Neural crest cell (in vitro differentiated cells): ENCODE results near the gene GRB2. TPM values are rescaled to one million over a fixed set of nuclear protein-coding genes. Genes with fewer than 3 reads are reported as not detected.
A peak's percentile ranks its signal among the peaks of the same experiment; 100 is the strongest.

Experiments used
- DNase-seq: peaks from one replicate; pipeline ENCODE4 v3.0.0; 2021; ENCODE audit warnings: low read depth, mixed read lengths, low spot score
- H3K27ac Mint-ChIP-seq: one replicate; pipeline ENCODE4 v1.8.0; 2021; ENCODE audit warnings: mild to moderate bottlenecking, mixed read lengths; ENCODE audit not compliant: unreplicated experiment
- H3K27me3 Mint-ChIP-seq: 2 replicates; pipeline ENCODE4 v1.8.0; 2021; ENCODE audit warnings: low read depth, mild to moderate bottlenecking, mixed read lengths
- H3K36me3 Mint-ChIP-seq: 2 replicates; pipeline ENCODE4 v1.8.0; 2021; ENCODE audit warnings: low read depth, mild to moderate bottlenecking, mixed read lengths
- H3K4me1 Mint-ChIP-seq: 2 replicates; pipeline ENCODE4 v1.8.0; 2021; ENCODE audit warnings: mixed read lengths
- H3K4me3 Mint-ChIP-seq: one replicate; pipeline ENCODE4 v1.8.0; 2021; ENCODE audit warnings: mild to moderate bottlenecking, mixed read lengths
- H3K9me3 Mint-ChIP-seq: 2 replicates; pipeline ENCODE4 v1.8.0; 2021; ENCODE audit warnings: mixed read lengths
- total RNA-seq: library from RNA; stranded (reverse); gene quantifications from 2 replicates; pipeline ENCODE4 v1.2.1, GENCODE V29; 2021
- TF ChIP-seq, protein P1 (sequence below): fragments of 200-600 bp; sonication (generic); conservative IDR thresholded peaks from 2 replicates; pipeline ENCODE4 v1.5.0; 2021; ENCODE audit warnings: antibody characterized with exemption, mild to moderate bottlenecking

Gene GRB2
- total RNA-seq, 1 donor from 2014 or later: 79.4 TPM

DNA sequence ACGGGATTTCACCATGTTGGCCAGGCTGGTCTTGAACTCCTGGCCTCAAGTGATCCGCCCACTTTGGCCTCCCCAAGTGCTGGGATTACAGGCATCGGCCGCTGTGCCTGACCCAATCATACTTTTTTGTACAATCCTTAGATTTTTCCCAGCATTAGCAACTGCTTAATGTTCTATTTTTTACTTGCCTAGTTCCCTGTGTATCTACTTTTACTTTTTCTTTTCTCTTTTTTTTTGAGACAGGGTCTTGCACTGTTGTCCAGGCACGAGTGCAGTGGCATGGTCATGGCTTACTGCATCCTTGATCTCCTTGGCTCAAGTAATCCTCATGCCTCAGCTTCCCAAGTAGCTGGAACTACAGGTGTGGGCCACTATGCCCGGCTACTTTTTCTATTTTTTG, 9.5 kb downstream of the GRB2 start:
- TF ChIP-seq, protein P1, sequence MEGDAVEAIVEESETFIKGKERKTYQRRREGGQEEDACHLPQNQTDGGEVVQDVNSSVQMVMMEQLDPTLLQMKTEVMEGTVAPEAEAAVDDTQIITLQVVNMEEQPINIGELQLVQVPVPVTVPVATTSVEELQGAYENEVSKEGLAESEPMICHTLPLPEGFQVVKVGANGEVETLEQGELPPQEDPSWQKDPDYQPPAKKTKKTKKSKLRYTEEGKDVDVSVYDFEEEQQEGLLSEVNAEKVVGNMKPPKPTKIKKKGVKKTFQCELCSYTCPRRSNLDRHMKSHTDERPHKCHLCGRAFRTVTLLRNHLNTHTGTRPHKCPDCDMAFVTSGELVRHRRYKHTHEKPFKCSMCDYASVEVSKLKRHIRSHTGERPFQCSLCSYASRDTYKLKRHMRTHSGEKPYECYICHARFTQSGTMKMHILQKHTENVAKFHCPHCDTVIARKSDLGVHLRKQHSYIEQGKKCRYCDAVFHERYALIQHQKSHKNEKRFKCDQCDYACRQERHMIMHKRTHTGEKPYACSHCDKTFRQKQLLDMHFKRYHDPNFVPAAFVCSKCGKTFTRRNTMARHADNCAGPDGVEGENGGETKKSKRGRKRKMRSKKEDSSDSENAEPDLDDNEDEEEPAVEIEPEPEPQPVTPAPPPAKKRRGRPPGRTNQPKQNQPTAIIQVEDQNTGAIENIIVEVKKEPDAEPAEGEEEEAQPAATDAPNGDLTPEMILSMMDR: no peak
- Mint-ChIP-seq H3K4me1 (peaks cover 38% of the 10 kb centered on the region), H3K9me3 (no peaks in the 10 kb centered on the region), H3K27ac (no peak overlapping the region), H3K36me3 (no peaks in the 10 kb centered on the region), H3K27me3 (no peaks in the 10 kb centered on the region), H3K4me3 (peak overlapping the region; percentile 97)
- DNase-seq: no peak

- peak overlapping the region; percentile 97 for H3K27ac Mint-ChIP-seq
- no peaks in the 10 kb centered on the region for H3K27me3 Mint-ChIP-seq
- TF ChIP-seq, protein P1: no peak
- no peaks in the 10 kb centered on the region for H3K9me3 Mint-ChIP-seq
- H3K4me3 Mint-ChIP-seq: peak overlapping the region; percentile 97
- no peaks in the 10 kb centered on the region for H3K36me3 Mint-ChIP-seq
- DNase-seq: no peak
- peaks cover 45% of the 10 kb centered on the region for H3K4me1 Mint-ChIP-seq
Measured at GRCh38 chr17:75394332-75394918, 11.1 kb downstream of the GRB2 start.

GRCh38 chr17:75393523-75394331, 11.8 kb downstream of the GRB2 start:
- no peaks in the 10 kb centered on the region for H3K36me3 Mint-ChIP-seq

GRCh38 chr17:75392559-75392958, 12.9 kb downstream of the GRB2 start:
- no peaks in the 10 kb centered on the region for H3K9me3 Mint-ChIP-seq
- peak overlapping the region; percentile 97 for H3K4me3 Mint-ChIP-seq
- no peaks in the 10 kb centered on the region for H3K27me3 Mint-ChIP-seq
- no peak overlapping the region for H3K27ac Mint-ChIP-seq
- TF ChIP-seq, protein P1: no peak
- H3K36me3 Mint-ChIP-seq: no peaks in the 10 kb centered on the region
- peaks cover 45% of the 10 kb centered on the region for H3K4me1 Mint-ChIP-seq
- no peak for DNase-seq

More at GRCh38 chr17:75393523-75394331, 11.8 kb downstream of the GRB2 start:
- H3K4me3 Mint-ChIP-seq: peak overlapping the region; percentile 97
- H3K27ac Mint-ChIP-seq: peak overlapping the region; percentile 97
- DNase-seq: peak; percentile 97
- peaks cover 45% of the 10 kb centered on the region for H3K4me1 Mint-ChIP-seq
- H3K9me3 Mint-ChIP-seq: no peaks in the 10 kb centered on the region
- H3K27me3 Mint-ChIP-seq: no peaks in the 10 kb centered on the region
- TF ChIP-seq, protein P1: no peak

DNA sequence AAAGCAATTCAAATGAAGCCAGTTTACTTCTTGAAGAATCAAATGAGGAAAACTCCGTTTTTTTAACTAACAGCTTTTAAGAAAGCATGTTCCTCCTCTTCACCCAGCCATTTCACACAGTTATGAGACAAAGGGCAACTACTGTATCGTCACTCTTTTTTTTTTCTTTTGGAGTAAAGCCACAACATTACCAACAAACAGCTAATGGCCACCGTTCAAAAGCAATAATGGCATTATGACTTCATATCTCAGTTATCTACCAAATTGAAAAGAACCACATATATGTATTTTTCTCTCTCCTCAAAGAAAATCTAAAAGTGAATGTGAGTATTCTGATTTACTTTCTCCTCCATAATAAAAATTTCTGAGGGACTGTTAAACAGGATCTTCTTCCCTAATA, 14.5 kb downstream of the GRB2 start:
- Mint-ChIP-seq H3K4me3 (peak overlapping the region; percentile 66), H3K9me3 (no peaks in the 10 kb centered on the region), H3K4me1 (peaks cover 45% of the 10 kb centered on the region), H3K36me3 (no peaks in the 10 kb centered on the region), H3K27me3 (no peaks in the 10 kb centered on the region), H3K27ac (no peak overlapping the region)
- TF ChIP-seq, protein P1: no peak
- DNase-seq: no peak
